ENCODE data around the gene C22orf15. TPM values are rescaled to one million over a fixed set of nuclear protein-coding genes. Genes with fewer than 3 reads are reported as not detected.

Gene C22orf15
- total and polyA plus RNA-seq, 9 of the 15 experiments (the other 6 are each of a cell fraction or from before 2014, with no cell fraction given): 0.07 TPM; not detected in 8

GRCh38 chr22:23786752-23787599, 24.2 kb downstream of the C22orf15 start, which contains the start of gene SMARCB1 (continued):
- TF ChIP-seq POU5F1 (IDR thresholded peaks at IDR 0.05; ENCODE audit: borderline replicate concordance, low read depth, low read length, partially characterized antibody) (no peak), CBX1 (IDR thresholded peaks at IDR 0.05; ENCODE audit: low read depth) (no peak), ZBTB5 (IDR thresholded peaks at IDR 0.05) (no peak), NFIC (IDR thresholded peaks at IDR 0.05) (no peak), EGR1 (conservative IDR thresholded peaks at IDR 0.05) (peak; percentile 38; the same call in 1 of the 2 replicates), TEAD2 (tag; IDR thresholded peaks at IDR 0.05) (no peak), HDAC6 (IDR thresholded peaks at IDR 0.05; ENCODE audit: low read depth, low read length) (no peak), CCNT2 (IDR thresholded peaks at IDR 0.05; ENCODE audit: borderline replicate concordance, extremely low read depth, insufficient read length, low read depth, low read length) (peak; percentile 57), EP400 (IDR thresholded peaks at IDR 0.05) (peak; percentile 50; the same call in 1 of the 2 replicates), FUS (optimal IDR thresholded peaks at IDR 0.05; ENCODE audit: low read depth, low read length) (no peak), NCOA4 (IDR thresholded peaks at IDR 0.05; ENCODE audit: partially characterized antibody) (no peak), GABPA (tag; conservative IDR thresholded peaks at IDR 0.05; ENCODE audit: low read depth) (peak; percentile 51), PML (IDR thresholded peaks at IDR 0.05; ENCODE audit: low read length) (0 out of 2 replicates have a peak, but pooled peaks have one; percentile 37), ZNF561 (CRISPR knock-in tag; conservative IDR thresholded peaks at IDR 0.05) (no peak), IFI16 (CRISPR knock-in tag; IDR thresholded peaks at IDR 0.05) (no peak), PCBP2 (IDR thresholded peaks at IDR 0.05; ENCODE audit: low read depth, low read length, poor library complexity, severe bottlenecking) (no peak), POLR2G (IDR thresholded peaks at IDR 0.05; ENCODE audit: low read depth, low read length) (peak; percentile 92), KLF1 (tag; IDR thresholded peaks at IDR 0.05) (no peak), BDP1 (IDR thresholded peaks at IDR 0.05; ENCODE audit: insufficient read depth, insufficient read length) (no peak), TOE1 (IDR thresholded peaks at IDR 0.05; ENCODE audit: borderline replicate concordance) (peak; percentile 49; the same call in 1 of the 2 replicates), TOE1 (CRISPR knock-in tag; IDR thresholded peaks at IDR 0.05; ENCODE audit: borderline replicate concordance, low read depth) (no peak), HDAC3 (IDR thresholded peaks at IDR 0.05; ENCODE audit: borderline replicate concordance, partially characterized antibody) (no peak), CHD1 (IDR thresholded peaks at IDR 0.05; ENCODE audit: low read length) (peak; percentile 79)
- TF ChIP-seq, protein P1, sequence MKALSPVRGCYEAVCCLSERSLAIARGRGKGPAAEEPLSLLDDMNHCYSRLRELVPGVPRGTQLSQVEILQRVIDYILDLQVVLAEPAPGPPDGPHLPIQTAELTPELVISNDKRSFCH (CRISPR knock-in tag; IDR thresholded peaks at IDR 0.05): no peak
- TF ChIP-seq, protein P1 (tag; IDR thresholded peaks at IDR 0.05): 0 out of 2 replicates have a peak, but pooled peaks have one; percentile 39
